ENCODE measurements around the gene TYROBP.
A peak's percentile ranks its signal among the peaks of the same experiment; 100 is the strongest.

The TYROBP gene

DNA sequence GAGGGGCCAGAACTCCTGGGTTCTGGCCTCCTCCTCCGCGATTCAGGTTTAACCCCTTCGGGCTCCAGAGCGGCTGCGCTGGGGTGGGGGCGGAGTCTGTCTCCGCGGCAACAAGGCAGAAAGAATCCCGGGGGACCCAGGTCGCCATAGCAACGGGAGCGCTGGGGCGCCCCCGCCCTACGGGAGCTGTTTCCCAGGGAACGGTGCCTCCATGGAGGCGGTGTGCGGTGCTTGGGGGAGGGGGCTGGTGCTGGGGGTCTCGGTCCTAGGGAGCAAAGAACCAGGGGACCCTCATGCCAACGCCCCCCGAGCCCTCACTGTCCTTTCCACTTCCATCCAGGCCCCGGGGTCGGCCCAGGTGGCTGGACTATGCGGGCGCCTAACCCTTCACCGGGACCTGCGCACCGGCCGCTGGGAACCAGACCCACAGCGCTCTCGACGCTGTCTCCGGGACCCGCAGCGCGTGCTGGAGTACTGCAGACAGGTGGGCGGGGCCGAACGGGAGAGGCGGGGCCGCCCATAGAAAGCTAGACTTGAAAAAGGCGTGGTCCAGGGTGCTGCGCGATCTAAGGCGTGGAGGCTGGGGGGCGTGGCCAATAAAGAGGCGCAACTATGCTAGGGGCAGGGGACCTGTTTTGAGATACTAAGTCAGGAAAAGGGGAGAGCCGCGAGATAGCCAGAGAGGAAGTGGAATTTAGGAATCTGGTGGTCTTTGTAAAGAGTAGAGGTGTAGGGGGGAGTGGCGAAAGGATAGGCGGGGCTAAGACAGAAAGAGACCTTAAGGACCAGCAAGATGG is 38.6 kb downstream of the TYROBP start:
- DNase-seq: peak; percentile 94

DNA sequence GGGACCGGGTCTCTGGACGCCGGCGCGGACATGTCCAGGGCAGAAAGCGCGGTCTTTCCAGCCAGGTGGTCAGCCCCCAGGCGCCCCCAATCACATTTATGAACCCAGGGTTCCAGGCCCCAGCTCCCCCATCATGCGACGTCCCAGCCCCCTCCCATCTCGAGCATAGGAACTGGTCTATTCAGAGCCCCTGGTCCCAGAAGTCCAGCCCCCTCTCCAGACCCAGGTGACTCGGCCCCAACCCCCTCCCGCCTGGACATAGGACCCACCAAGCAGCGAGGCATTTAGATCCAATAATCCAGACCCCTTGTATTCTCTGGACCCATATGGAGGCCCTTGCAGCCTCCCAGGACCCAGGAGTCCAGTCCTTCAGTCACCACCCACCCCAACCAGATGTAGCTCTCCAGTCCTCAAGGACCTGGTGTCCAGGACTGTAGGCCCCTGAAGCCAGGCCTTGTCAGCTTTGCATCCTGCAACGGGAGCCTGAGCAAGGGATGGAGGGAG is 39.2 kb downstream of the TYROBP start:
- no peak for DNase-seq

DNA sequence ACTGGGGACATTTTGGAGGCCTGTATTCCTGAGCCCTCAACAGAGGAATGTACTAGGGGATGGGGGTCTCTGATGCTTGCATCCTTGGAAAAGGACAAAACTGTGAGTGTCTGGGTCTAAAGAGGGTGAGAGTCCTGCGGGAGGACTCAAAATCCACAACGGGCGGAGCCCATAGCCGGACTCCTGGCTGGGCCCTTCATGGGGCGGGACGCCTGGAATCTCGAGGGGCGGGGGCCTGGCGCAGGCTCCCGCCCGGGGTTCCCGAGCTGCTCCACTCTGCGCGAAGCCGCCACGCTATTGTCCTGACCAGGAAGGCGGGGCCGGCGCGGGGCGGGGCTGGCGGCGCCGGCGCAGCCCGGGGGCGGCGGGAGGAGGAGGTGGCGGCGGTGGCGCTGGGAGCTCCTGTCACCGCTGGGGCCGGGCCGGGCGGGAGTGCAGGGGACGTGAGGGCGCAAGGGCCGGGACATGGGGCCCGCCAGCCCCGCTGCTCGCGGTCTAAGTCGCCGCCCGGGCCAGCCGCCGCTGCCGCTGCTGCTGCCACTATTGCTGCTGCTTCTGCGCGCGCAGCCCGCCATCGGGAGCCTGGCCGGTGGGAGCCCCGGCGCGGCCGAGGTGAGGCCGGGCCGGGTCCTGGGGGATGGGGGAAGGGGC is 39.8 kb downstream of the TYROBP start, which contains the start of gene APLP1:
Gene APLP1 (plus strand): TSS at position 403 of the 651 bp plus-strand sequence. CDS start 63 bp downstream, at position 466.
- peak; percentile 57 for DNase-seq

DNA sequence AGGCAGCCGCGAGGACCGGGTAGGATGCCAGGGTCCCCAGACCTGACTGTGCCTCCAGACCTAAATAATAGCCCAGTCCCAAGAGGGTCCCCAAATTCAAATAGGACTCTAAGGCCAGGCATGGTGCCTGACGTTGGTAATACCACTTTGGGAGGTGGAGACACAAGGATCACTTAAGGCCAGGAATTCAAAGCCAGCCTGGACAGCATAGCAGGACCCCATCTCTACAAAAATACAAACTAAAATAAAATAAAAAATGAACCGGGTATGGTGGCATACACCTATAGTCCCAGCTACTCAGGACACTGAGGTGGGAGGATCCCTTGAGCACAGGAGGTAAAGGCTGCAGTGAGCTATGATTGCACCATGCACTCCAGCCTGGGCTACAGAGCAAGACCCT is 45.1 kb downstream of the TYROBP start:
- DNase-seq: no peak

DNA sequence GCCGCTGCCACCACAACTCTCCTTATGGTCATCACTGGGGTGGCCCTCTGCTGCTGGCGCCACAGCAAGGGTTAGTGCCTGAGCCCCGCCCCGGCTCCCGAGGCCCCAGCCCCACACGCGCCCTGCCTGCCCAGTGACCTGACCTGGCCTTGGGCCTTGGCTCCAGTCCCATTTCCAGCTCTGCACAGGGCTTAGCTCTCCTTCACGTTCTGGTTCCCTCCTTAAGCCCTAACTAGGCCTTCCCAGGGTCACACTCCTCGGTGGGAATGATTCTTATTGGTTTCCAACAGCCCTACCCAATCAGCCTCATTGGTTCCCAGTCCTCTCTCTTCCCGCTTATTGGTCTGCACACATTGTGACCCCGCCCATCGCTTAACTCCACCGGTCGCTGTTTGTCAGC is 45.6 kb downstream of the TYROBP start:
- no peak for DNase-seq

DNA sequence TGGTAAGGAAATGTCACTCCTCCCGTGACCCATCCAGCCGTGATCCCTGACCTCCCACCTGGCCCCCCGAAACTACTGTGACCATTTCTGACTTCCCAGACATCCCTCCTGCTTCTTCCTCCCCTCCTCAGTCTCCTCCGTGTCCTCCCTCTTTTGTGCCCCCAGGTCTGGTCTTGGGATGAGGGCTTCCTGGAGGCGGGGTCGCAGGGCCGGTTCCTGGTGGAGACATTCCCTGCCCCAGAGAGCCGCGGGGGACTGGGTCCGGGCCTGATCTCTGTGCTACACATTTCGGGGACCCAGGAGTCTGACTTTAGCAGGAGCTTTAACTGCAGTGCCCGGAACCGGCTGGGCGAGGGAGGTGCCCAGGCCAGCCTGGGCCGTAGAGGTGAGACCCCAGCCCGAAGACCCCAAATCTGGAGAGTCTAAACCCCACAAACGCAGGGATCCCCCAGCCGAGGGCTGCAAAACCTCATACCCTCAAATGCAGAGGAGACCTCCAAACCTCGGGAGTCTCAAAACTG is 46.4 kb downstream of the TYROBP start:
- no peak for DNase-seq

DNA sequence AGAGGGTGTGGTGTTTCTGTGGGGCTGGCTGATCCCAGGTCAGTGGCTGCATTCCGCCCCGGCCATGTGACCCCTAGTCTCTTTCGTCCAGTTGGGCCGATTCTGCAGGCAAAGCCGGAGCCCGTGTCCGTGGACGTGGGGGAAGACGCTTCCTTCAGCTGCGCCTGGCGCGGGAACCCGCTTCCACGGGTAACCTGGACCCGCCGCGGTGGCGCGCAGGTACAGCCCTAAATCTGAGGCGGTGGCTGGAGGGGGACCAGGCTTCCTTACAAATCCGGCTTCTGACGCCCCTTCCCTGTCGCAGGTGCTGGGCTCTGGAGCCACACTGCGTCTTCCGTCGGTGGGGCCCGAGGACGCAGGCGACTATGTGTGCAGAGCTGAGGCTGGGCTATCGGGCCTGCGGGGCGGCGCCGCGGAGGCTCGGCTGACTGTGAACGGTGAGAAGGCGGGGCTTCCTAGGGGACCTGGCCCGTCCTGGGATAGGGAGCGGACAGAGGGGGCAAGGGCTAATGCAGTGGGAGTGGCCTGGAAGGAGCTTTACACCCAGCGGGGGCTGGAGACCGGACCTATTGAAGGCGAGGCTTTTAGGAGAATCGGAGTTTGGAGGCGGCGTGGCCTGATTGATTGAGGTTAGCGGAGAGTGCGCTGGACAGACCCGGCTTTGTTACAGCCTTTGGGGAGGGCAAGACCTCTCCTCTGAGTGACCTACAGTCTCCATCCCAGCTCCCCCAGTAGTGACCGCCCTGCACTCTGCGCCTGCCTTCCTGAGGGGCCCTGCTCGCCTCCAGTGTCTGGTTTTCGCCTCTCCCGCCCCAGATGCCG is 47.1 kb downstream of the TYROBP start:
- DNase-seq: no peak

DNA sequence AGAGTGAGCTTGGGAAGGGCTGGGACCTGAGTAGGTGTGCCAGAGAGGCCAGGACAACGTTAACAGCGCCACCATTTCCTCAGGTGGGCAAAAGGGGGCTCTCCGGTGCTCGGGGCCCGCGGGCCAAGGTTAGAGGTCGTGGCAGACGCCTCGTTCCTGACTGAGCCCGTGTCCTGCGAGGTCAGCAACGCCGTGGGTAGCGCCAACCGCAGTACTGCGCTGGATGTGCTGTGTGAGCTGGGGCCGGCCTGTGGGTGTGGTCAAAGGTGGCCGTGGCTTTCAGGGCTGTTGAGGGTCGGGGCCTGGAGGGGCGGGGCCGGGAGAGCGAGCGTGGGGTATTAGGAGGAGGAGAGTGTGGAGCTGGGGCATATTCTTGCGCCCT is 47.7 kb downstream of the TYROBP start:
- no peak for DNase-seq

DNA sequence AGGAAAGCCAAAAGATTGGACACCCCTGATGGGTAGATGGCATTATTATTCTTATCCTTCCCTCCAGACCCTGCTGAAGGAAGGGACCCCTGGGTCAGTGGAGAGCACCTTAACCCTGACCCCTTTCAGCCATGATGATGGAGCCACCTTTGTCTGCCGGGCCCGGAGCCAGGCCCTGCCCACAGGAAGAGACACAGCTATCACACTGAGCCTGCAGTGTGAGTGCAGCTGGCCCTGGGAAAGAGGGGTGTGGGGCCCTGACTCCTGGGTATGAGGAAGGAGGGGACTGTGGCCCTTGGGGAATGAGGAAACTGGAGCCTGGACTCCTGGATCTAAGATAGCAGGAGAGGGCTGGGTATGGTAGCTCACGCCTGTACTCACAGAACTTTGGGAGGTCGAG is 48.7 kb downstream of the TYROBP start:
- no peak for DNase-seq

DNA sequence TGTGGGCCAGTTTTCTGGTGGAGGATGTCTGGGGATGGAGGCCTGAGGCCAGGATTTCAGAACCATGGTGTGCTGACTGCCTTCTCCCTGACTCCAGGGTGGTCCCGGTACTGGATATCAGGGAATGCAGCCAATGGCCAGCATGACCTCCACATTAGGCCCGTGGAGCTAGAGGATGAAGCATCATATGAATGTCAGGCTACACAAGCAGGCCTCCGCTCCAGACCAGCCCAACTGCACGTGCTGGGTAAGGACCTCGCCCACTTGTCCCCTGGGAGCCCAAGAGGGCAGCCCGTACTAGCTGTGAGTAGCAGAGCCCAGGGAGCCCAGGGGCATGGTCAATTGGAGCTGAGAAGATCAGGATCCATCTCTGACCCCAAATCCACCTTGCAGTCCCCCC is 49.8 kb downstream of the TYROBP start:
- no peak for DNase-seq

DNA sequence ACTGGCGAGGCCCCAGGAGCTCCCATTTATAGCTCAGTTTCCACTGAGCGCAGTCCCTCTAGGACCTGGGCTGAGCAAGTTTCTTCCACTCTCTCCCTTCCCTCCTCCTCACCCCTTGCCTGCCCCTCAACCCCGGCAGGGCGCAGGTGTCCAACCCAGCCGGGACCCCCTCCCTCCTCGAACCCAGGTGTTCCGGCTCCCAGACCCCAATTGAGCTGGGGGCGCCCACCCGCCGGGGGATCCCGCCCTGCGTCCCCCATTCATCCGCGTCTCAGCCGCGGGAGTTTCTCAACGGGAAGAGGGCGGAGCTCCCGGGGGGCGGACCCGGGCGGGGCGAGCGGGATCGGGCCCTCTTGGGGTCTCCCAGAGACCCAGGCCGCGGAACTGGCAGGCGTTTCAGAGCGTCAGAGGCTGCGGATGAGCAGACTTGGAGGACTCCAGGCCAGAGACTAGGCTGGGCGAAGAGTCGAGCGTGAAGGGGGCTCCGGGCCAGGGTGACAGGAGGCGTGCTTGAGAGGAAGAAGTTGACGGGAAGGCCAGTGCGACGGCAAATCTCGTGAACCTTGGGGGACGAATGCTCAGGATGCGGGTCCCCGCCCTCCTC is 51.4 kb downstream of the TYROBP start, which contains the start of gene KIRREL2:
Gene KIRREL2 (plus strand): TSS at position 366 of the 604 bp plus-strand sequence. CDS start 209 bp downstream, at position 575.
- DNase-seq: peak; percentile 32

Data from NCI-H1105 (cell line).